Activated CD4-positive, alpha-beta T cell treated with anti-CD3 and anti-CD28 coated beads, Interleukin-2, amount 50 U/mL, for 16 hours (primary cell): ENCODE results near the gene RAC3.
A peak's percentile ranks its signal among the peaks of the same experiment; 100 is the strongest.

Experiments
- DNase-seq: peaks from one replicate; pipeline ENCODE4 v3.0.0-alpha.2; 2020

Gene RAC3

GRCh38 chr17:82058230-82058854 lies 26.9 kb downstream of the RAC3 start:
- no peak for DNase-seq

GRCh38 chr17:82058855-82059249 lies 27.4 kb downstream of the RAC3 start:
- DNase-seq, result no peak

GRCh38 chr17:82059272-82060000 lies 28.0 kb downstream of the RAC3 start:
- DNase-seq, result no peak

GRCh38 chr17:82060001-82060380 lies 28.5 kb downstream of the RAC3 start:
- DNase-seq, result no peak

GRCh38 chr17:82060614-82061013 lies 29.1 kb downstream of the RAC3 start:
- DNase-seq, result no peak

GRCh38 chr17:82061047-82061925 lies 29.8 kb downstream of the RAC3 start:
- DNase-seq, result no peak

GRCh38 chr17:82062076-82062983 lies 30.9 kb downstream of the RAC3 start:
- DNase-seq, result no peak

- no peak for DNase-seq
Observed at GRCh38 chr17:82062984-82063368, 31.5 kb downstream of the RAC3 start.

- no peak for DNase-seq
Observed at GRCh38 chr17:82063424-82064415, 32.2 kb downstream of the RAC3 start.

- DNase-seq, result no peak
Observed at GRCh38 chr17:82064433-82065192, 33.1 kb downstream of the RAC3 start.

- no peak for DNase-seq
Observed at GRCh38 chr17:82065193-82065637, 33.7 kb downstream of the RAC3 start.

GRCh38 chr17:82065638-82066303 lies 34.3 kb downstream of the RAC3 start, which contains the start of gene DUS1L:
Gene DUS1L, minus strand, starts transcription at chr17:82065804. Its CDS starts 745 bp downstream, at chr17:82065059.
- peak; percentile 71 for DNase-seq

GRCh38 chr17:82070611-82071010 lies 39.1 kb downstream of the RAC3 start:
- no peak for DNase-seq

- no peak for DNase-seq
Observed at GRCh38 chr17:82072827-82073226, 41.3 kb downstream of the RAC3 start.

GRCh38 chr17:82073446-82073845 lies 42.0 kb downstream of the RAC3 start:
- no peak for DNase-seq

- DNase-seq, result no peak
Observed at GRCh38 chr17:82076018-82076784, 44.7 kb downstream of the RAC3 start.

GRCh38 chr17:82076785-82077591 lies 45.5 kb downstream of the RAC3 start:
- DNase-seq, result no peak
